Coronary artery (tissue), 2 donors: Measurements from ENCODE around the gene GRIP1.

Source experiments
- DNase-seq: peaks from one replicate; pipeline ENCODE4 v3.0.0-alpha.2; 2017; ENCODE audit warnings: low spot score
- H3K27ac ChIP-seq, 2 donors: fragments of 200-600 bp; sonication (generic); one replicate each; pipeline ENCODE4 v1.5.1; 2016 to 2019
- H3K4me3 ChIP-seq: fragments of 200-600 bp; sonication (generic); 2 replicates; pipeline ENCODE4 v1.5.1; 2016; ENCODE audit warnings: mild to moderate bottlenecking, moderate library complexity
- TF ChIP-seq, protein P1 (sequence below): fragments of 200-600 bp; sonication (generic); IDR thresholded peaks from one replicate; pipeline ENCODE4 v1.5.1; 2019; ENCODE audit warnings: antibody characterized with exemption

Gene GRIP1

GRCh38 chr12:66647034-66647691, 31.7 kb downstream of the GRIP1 start:
- TF ChIP-seq, protein P1, sequence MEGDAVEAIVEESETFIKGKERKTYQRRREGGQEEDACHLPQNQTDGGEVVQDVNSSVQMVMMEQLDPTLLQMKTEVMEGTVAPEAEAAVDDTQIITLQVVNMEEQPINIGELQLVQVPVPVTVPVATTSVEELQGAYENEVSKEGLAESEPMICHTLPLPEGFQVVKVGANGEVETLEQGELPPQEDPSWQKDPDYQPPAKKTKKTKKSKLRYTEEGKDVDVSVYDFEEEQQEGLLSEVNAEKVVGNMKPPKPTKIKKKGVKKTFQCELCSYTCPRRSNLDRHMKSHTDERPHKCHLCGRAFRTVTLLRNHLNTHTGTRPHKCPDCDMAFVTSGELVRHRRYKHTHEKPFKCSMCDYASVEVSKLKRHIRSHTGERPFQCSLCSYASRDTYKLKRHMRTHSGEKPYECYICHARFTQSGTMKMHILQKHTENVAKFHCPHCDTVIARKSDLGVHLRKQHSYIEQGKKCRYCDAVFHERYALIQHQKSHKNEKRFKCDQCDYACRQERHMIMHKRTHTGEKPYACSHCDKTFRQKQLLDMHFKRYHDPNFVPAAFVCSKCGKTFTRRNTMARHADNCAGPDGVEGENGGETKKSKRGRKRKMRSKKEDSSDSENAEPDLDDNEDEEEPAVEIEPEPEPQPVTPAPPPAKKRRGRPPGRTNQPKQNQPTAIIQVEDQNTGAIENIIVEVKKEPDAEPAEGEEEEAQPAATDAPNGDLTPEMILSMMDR: no peak
- H3K4me3 ChIP-seq: no peak overlapping the region
- no peak for DNase-seq
- H3K27ac ChIP-seq: no peak overlapping the region

- Histone ChIP-seq H3K4me3 (no peak overlapping the region), H3K27ac (no peak overlapping the region)
- TF ChIP-seq, protein P1: no peak
- no peak for DNase-seq
Observed at GRCh38 chr12:66644151-66644550, 34.7 kb downstream of the GRIP1 start.

GRCh38 chr12:66640691-66641460, 38.0 kb downstream of the GRIP1 start:
- Histone ChIP-seq H3K4me3 (no peak overlapping the region), H3K27ac (no peak overlapping the region)
- DNase-seq: no peak
- TF ChIP-seq, protein P1: no peak

DNA sequence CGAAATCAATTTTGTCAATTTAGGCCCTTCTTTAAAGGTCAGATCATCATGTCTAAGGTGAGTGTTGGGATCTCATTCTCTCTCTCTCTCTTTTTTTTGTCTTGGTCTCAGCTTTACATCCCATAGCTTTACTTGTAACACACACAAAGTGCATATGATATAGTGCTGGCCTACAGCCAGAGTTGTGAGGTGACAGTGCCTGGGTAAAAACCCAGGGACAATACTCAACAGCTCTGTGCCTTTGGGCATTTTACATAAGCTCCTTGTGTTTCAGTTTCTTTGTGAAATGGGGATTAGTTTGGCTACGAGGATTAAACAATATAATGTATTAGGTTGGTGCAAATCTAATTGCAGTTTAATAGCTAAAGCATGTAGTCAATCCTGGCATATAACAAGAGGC, 40.2 kb downstream of the GRIP1 start:
- no peak overlapping the region for H3K4me3 ChIP-seq
- TF ChIP-seq, protein P1: no peak
- no peak for DNase-seq

GRCh38 chr12:66637699-66638301, 41.1 kb downstream of the GRIP1 start:
- TF ChIP-seq, protein P1: no peak
- DNase-seq: no peak
- H3K27ac ChIP-seq: no peak overlapping the region
- H3K4me3 ChIP-seq: no peak overlapping the region

More for the DNA sequence above, 40.2 kb downstream of the GRIP1 start:
- no peak overlapping the region for H3K27ac ChIP-seq

GRCh38 chr12:66636771-66637170, 42.1 kb downstream of the GRIP1 start:
- no peak for DNase-seq
- H3K27ac ChIP-seq: no peak overlapping the region

More at GRCh38 chr12:66636771-66637170, 42.1 kb downstream of the GRIP1 start:
- H3K4me3 ChIP-seq: no peak overlapping the region
- TF ChIP-seq, protein P1: no peak
